Measurements from ENCODE around the gene POU6F2. TPM values are rescaled to one million over a fixed set of nuclear protein-coding genes. Genes with fewer than 3 reads are reported as not detected.

The POU6F2 gene
- total RNA-seq, 1 donor, result under 0.01 TPM

- DNase-seq (ENCODE audit: low read depth), result no peak
- H3K4me3 ChIP-seq (ENCODE audit: low read depth, low read length), result no peak overlapping the region
- no peak for TF ChIP-seq CTCF (IDR thresholded peaks at IDR 0.05; ENCODE audit: insufficient read depth, low read depth, low read length)
These were observed 152.6 kb downstream of the POU6F2 start for GRCh38 chr7:39130274-39130673.

- DNase-seq (ENCODE audit: low read depth), result no peak
- no peak for TF ChIP-seq CTCF (IDR thresholded peaks at IDR 0.05; ENCODE audit: insufficient read depth, low read depth, low read length)
- H3K4me3 ChIP-seq (ENCODE audit: low read depth, low read length), result no peak overlapping the region
These were observed 153.3 kb downstream of the POU6F2 start for GRCh38 chr7:39130857-39131526.

- H3K4me3 ChIP-seq (ENCODE audit: low read depth, low read length), result no peak overlapping the region
- DNase-seq (ENCODE audit: low read depth), result no peak
- no peak for TF ChIP-seq CTCF (IDR thresholded peaks at IDR 0.05; ENCODE audit: insufficient read depth, low read depth, low read length)
These were observed 154.6 kb downstream of the POU6F2 start for GRCh38 chr7:39132306-39132705.

GRCh38 chr7:39133088-39133487 is 155.4 kb downstream of the POU6F2 start:
- no peak overlapping the region for H3K4me3 ChIP-seq (ENCODE audit: low read depth, low read length)
- no peak for TF ChIP-seq CTCF (IDR thresholded peaks at IDR 0.05; ENCODE audit: insufficient read depth, low read depth, low read length)
- DNase-seq (ENCODE audit: low read depth), result no peak

- no peak overlapping the region for H3K4me3 ChIP-seq (ENCODE audit: low read depth, low read length)
- no peak for TF ChIP-seq CTCF (IDR thresholded peaks at IDR 0.05; ENCODE audit: insufficient read depth, low read depth, low read length)
- no peak for DNase-seq (ENCODE audit: low read depth)
These were observed 159.8 kb downstream of the POU6F2 start for GRCh38 chr7:39137480-39137879.

- H3K4me3 ChIP-seq (ENCODE audit: low read depth, low read length), result no peak overlapping the region
- no peak for TF ChIP-seq CTCF (IDR thresholded peaks at IDR 0.05; ENCODE audit: insufficient read depth, low read depth, low read length)
- DNase-seq (ENCODE audit: low read depth), result no peak
These were observed 165.0 kb downstream of the POU6F2 start for GRCh38 chr7:39142750-39143149.

GRCh38 chr7:39144420-39144819 is 166.7 kb downstream of the POU6F2 start:
- no peak for TF ChIP-seq CTCF (IDR thresholded peaks at IDR 0.05; ENCODE audit: insufficient read depth, low read depth, low read length)
- no peak overlapping the region for H3K4me3 ChIP-seq (ENCODE audit: low read depth, low read length)
- DNase-seq (ENCODE audit: low read depth), result no peak

All from fibroblast of villous mesenchyme (primary cell).